H1 (cell line): ENCODE data around the gene RNF208.

Source experiments
- EZH2 ChIP-seq: fragments of 200-600 bp; sonication (generic); IDR thresholded peaks from 2 replicates; pipeline ENCODE4 v1.7.1; 2012; ENCODE audit warnings: low read depth, mild to moderate bottlenecking, moderate library complexity, low read length, inconsistent platforms; ENCODE audit not compliant: severe bottlenecking
- HDAC2 ChIP-seq, 2 experiments: fragments of 300-600 bp in 1 of 2; sonication (generic) in 1 of 2; IDR thresholded peaks; 2 replicates each; pipeline ENCODE4 v1.6.1; 2011 to 2012; ENCODE audit warnings: low read depth in 2 of 2, low read length in 2 of 2, mild to moderate bottlenecking in 2 of 2, moderate library complexity in 2 of 2, borderline replicate concordance in 1 of 2, inconsistent platforms in 1 of 2
- RAD21 ChIP-seq, 2 experiments: IDR thresholded peaks in 1 of 2; conservative IDR thresholded peaks in 1 of 2; 2 replicates each; pipeline ENCODE4 v1.6.1; 2011; ENCODE audit warnings: low read depth in 2 of 2, low read length in 2 of 2, improper control_type of control experiment in 1 of 2, inconsistent platforms in 1 of 2, mild to moderate bottlenecking in 1 of 2, moderate library complexity in 1 of 2
- ZNF274 ChIP-seq: IDR thresholded peaks from 2 replicates; pipeline ENCODE4 v1.7.0; 2012; ENCODE audit warnings: low read length, borderline replicate concordance; ENCODE audit errors: extremely low read depth

DNA sequence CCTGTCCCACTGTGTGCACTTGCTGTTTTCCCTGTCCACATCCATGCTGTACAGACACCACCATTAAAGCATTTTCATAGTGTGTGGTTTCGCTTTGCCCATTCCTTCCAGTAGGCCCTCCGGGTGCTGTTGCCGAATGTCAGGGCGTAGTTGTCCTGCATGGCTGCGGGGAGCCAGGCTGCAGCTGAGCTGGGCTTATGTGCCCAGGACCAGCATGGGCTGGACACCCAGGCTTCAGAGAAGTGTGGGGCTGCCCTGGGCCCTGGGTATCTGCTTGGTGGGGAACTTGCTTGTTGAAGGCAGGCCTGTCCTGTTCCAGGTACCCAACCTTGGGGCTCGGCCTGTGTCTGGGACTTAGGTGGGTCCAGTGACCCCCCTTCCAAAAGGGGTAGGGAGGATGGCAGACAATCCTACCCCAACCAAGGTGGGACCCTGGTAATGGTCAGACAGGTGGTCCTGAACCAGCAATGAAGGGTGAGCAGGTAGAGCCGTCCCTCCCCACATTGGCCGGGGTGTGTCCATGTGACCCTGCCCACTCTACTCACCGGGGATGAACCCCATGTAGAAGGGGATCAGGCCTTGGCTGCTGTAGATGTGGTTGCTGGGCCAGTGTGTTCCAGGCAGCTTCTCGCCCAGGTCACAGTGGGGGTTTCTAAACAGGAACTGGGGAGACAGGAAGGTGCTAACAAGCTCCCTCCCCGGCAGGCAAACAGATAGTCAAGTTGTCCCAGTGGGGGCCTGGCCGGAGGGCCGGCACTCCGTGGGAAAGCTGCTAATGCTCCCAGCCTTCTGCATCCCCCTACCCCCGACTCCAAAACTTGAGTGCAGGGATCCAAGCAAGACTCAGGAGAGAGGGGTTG lies 21.8 kb upstream of the RNF208 start:
- TF ChIP-seq ZNF274: no peak
- TF ChIP-seq RAD21 (IDR thresholded peaks at IDR 0.05 in 1 of 2, conservative IDR thresholded peaks at IDR 0.05 in 1 of 2; ENCODE audit: low read depth in 2 of 2, low read length in 2 of 2): no peak
- no peak for TF ChIP-seq HDAC2 (IDR thresholded peaks at IDR 0.05; ENCODE audit: borderline replicate concordance in 1 of 2, low read depth in 2 of 2, low read length in 2 of 2)
- no peak for TF ChIP-seq EZH2
